ENCODE results near the gene ARHGAP6.

The ARHGAP6 gene

GRCh38 chrX:11108253-11108941 lies 557.3 kb downstream of the ARHGAP6 start:
- no peak for DNase-seq (ENCODE audit: low read depth in 3 of 3)

DNA sequence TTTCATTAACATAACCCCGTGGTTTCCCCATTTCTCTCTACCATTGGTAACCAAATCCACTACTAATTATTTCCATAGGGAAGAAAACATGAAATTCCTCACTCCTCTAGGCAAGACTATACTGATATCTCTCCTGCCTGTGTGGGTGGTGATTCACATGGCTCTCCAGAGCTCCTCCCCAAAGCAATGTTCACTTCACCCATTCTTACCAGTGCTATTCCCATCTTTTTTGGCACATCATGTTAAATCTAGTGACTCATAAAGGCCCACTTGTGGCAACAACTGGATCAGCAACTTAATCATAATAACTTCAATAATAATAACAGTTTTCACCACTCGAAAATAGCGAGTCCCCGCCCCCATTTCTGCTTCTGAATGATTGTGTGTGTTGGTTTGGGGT lies 560.6 kb downstream of the ARHGAP6 start:
- no peak for DNase-seq (ENCODE audit: low read depth in 3 of 3)

DNA sequence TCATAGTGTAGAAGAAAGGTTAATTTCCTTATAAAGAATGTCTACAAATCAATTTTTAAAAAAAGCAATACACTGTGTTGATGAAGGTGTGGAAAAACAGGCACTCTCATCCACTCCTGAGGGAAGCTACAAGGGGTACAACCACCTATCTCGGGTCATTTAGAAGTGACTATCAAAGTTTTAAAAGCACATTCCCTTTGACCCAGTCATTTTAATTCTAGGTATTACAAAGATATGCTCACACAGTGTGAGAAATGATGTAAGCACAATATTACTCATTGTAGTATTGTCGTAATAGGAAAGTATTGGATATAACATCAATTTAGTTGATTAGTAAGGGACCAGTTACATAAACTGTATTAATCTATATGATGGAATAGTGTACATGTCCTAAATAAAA lies 562.0 kb downstream of the ARHGAP6 start:
- DNase-seq (ENCODE audit: low read depth in 3 of 3) = no peak

DNA sequence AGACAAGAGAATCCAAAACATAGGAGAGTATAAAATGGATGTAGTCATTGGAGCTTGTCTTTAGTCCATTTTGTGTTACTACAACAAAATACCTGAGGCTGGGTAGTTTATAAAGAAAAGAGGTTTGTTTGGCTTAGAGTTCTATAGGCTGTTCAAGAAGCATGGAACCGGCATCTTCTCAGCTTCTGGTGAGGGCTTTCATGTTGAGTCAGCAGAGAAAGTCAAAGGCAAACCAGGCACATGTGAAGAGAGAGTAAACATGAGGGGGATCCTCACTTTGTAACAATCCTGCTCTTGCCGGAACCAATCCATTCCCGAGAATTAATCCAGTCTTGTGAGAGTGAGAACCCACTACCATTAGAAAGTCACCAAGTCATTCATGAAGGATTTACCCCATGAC lies 562.7 kb downstream of the ARHGAP6 start:
- DNase-seq (ENCODE audit: low read depth in 3 of 3) = no peak

DNA sequence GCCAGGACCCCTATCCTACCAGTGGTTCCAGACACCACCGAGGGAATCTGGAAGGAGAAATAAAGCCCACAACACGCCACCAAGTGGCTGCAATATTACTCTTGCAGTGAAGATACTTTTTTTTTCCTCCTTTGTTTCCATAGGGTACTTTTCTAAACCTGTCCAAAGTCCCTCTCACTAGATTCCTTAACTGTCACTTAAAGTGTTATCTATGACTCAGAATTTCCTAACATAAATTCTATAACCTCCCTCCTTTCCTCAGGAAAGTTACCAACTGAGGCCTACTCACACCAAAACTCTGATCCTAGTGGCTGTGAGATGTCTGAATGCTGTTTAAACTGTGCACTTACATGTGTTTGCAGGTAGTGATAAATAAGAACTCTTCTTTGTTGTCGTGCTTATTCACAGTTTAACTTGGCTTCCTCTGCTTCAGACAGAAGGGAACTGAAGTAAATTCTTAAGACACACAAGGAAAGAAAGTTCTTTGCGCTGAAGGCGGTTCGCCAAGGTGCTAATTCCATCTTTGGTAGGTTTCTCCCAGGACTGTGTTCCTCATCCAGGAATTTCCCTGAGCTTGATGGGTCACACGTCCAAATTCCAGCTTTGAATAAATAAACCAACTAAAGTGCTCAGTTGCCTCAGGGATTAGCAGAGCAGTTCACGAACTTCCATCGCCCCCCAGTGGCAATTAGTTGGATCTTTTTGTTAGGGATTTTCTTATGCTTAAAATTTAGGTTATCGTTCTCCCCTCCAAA lies 565.3 kb downstream of the ARHGAP6 start:
- no peak for DNase-seq (ENCODE audit: low read depth in 3 of 3)

- DNase-seq (ENCODE audit: low read depth in 3 of 3) = no peak
These were observed 566.3 kb downstream of the ARHGAP6 start for GRCh38 chrX:11099465-11099864.

- DNase-seq (ENCODE audit: low read depth in 3 of 3) = no peak
These were observed 567.8 kb downstream of the ARHGAP6 start for GRCh38 chrX:11097933-11098332.

DNA sequence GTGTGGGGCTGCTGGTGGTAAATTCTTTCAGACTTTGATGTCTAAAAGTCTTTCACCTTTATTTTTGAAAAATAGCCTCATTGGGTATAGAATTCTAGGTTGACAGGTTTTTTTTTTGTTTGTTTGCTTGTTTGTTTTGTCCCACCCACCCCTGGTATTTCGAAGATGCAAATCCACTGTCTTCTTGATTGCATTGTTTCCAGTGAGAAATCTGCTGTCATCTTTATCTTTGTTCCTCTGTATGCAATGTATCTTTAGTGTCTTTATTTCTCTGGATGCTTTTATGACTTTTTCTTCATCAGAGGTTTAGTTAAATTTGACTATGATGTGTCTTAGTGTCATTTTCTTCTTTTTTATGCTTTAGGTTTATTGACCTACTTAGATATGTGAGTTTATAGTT lies 575.9 kb downstream of the ARHGAP6 start:
- no peak for DNase-seq (ENCODE audit: low read depth in 3 of 3)
